Choroid plexus epithelial cell (primary cell): Measurements from ENCODE around the gene NMT1.

ENCODE experiments used
- DNase-seq: peaks from one replicate; pipeline ENCODE4 v3.0.0-alpha.2; 2010; ENCODE audit warnings: low read depth
- H3K4me3 ChIP-seq: 2 replicates; pipeline ENCODE4 v1.5.1; 2011; ENCODE audit warnings: low read depth, mild to moderate bottlenecking, control low read depth, low read length, moderate library complexity
- CTCF ChIP-seq: conservative IDR thresholded peaks from 2 replicates; pipeline ENCODE4 v1.5.1; 2011; ENCODE audit warnings: low read depth, mild to moderate bottlenecking, control low read depth, inconsistent platforms, low read length, moderate library complexity

NMT1 gene

GRCh38 chr17:45143767-45144198 is 82.7 kb downstream of the NMT1 start:
- no peak for TF ChIP-seq CTCF
- peak overlapping the region; percentile 57 for H3K4me3 ChIP-seq
- peak; percentile 85 for DNase-seq

GRCh38 chr17:45144199-45145034 is 83.3 kb downstream of the NMT1 start:
- no peak for DNase-seq
- TF ChIP-seq CTCF = no peak

GRCh38 chr17:45145035-45145389 is 83.9 kb downstream of the NMT1 start:
- no peak overlapping the region for H3K4me3 ChIP-seq
- DNase-seq = no peak
- TF ChIP-seq CTCF = no peak

More at GRCh38 chr17:45144199-45145034, 83.3 kb downstream of the NMT1 start:
- peak overlapping the region; percentile 57 for H3K4me3 ChIP-seq

GRCh38 chr17:45146166-45146565 is 85.0 kb downstream of the NMT1 start:
- H3K4me3 ChIP-seq = no peak overlapping the region
- DNase-seq = no peak
- no peak for TF ChIP-seq CTCF

- no peak overlapping the region for H3K4me3 ChIP-seq
- no peak for DNase-seq
- no peak for TF ChIP-seq CTCF
These were observed 85.4 kb downstream of the NMT1 start for GRCh38 chr17:45146592-45146889.

- DNase-seq = peak; percentile 91
- H3K4me3 ChIP-seq = peak overlapping the region; percentile 73
- TF ChIP-seq CTCF = no peak
These were observed 85.9 kb downstream of the NMT1 start for GRCh38 chr17:45146890-45147580.
